HG03097 (cell line): ENCODE data around the gene GNPTAB.
"Not testable (repeated sequence)": the region's sequence is repeated elsewhere in the genome, so short reads cannot be mapped to it uniquely, and the experiment has no call there.

Experiments used
- ATAC-seq: cut with Tn5 transposase; IDR thresholded peaks from one replicate; pipeline ENCODE4 v1.9.1; 2021; ENCODE audit not compliant: unreplicated experiment, low FRiP score

GNPTAB gene

DNA sequence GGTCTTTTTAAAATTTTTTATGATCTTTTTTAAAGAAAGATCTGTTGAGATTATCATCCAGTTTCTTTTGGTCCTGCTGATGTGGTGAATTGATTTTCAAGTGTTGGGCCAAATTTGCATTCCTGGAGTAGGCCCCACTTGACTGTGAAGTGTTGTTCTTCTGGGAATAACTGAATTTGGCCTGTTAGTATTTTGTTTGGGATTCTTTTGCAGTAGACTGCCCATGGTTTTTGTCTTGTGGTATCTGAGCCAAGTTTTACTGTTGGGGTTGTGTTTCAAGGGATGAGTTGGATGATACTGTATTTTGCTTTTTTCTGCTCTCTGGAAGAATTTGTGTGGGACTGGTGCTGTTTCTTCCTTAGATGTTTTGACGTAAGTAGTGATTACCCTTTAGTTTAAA lies 87.5 kb downstream of the GNPTAB start:
- no peak for ATAC-seq

DNA sequence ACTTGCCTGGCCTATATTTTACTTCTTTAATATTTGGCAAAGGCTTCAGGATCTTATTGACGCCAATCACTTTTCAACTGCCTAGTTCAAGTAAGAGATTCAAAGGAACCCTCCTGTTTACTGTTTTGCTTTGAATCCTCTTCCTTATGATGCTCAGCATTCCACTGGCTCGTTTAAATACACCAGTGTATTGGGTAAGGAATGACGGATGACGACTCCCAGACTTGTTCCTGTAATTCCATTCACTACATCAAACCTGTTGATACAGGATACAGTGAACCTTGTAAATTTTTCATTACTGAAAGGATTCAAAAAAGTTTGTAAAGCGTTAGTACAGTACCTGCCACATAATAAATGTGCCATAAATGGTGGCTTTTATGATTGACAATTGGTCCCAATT lies 89.8 kb downstream of the GNPTAB start:
- ATAC-seq: no peak

DNA sequence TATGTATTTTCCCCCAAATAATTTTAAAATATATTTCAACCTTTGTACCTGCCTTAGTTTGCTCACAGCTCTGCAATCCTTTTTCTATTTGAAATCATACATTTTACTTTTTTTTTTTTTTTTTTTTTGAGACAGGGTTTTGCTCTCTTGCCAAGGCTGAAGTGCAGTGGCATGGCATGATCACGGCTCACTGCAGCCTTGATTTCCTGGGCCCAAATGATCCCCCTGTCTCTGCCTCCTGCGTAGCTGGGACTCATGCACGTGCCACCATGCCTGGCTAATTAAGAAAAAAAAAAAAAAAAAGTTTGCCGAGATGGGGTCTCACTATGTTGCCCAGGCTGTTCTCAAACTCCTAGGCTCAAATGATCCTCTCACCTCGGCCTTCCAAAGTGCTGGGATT lies 90.2 kb downstream of the GNPTAB start:
- ATAC-seq: no peak

DNA sequence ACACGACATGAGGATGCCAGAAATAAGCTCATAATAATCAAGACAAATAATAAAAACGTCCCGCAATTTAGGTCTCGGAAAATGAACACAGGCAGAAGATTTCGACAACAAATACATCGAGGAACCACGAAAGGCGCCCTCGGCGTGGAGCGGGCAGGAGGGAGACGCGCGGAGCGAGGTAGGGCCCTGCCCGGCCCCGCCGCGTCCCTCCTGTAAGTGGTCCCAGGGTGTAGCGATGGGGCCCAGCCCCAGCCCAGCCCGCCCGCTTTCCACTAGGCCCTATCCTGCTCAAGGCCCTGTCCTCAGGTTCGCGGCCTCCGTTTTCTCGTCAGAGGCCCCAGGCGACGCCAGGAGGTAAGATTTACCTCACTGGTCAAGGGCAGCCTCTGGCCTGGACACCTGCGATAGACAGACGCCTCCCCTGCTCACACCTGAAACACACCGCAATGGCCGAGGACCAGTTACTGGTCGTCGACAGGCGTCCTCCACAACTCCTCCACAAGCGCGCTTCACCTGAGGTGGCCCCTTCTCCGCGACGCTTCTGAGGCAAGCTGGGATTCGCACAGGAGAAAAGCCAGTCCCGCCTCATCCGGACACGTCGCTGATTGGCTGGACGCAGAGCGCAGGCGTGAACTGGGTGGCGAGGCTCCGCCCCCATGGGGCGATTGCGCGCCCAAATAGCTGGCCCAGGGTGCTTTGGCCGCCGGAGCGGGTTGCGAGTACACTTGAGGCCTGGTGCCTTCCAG lies 91.7 kb downstream of the GNPTAB start, which contains the start of gene SYCP3:
TSS of gene SYCP3 (minus strand) at position 543 of the 746 bp plus-strand sequence. CDS start 1,527 bp downstream, outside the sequence.
- no peak for ATAC-seq

DNA sequence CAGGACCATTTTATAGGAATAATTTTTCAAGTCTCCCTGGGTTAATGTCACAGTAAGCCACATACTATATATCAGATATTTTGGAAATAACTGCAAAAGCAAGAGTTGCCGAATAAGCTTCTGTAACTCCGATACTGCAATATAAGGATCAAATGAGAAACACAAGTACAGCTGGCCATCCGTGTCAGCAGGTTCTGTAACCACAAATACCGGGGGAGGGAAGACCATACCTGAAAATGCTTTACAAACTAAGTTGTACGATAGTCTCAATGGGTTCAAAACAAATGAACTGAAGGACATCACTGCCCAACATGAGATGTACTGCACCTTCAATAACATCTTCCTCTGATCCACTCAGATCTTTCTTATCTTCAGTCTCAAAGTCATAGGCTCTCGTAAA lies 93.3 kb downstream of the GNPTAB start:
- ATAC-seq: no peak

DNA sequence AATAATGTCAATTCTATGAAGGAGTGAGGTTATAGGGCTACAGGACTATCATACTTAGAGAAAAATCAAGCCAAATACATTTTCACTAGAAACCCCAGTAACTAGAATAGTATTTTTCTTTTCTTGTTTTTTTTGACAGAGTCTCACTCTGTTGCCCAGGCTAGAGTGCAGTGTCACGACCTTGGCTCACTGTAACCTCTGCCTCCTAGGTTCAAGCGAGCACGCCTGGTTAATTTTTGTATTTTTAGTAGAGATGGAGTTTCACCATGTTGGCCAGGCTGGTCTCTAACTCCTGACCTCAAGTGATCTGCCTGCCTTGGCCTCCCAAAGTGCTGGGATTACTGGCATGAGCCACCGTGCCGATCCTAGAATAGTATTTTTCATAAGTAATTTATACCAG lies 96.3 kb downstream of the GNPTAB start:
- ATAC-seq: not testable (repeated sequence)

DNA sequence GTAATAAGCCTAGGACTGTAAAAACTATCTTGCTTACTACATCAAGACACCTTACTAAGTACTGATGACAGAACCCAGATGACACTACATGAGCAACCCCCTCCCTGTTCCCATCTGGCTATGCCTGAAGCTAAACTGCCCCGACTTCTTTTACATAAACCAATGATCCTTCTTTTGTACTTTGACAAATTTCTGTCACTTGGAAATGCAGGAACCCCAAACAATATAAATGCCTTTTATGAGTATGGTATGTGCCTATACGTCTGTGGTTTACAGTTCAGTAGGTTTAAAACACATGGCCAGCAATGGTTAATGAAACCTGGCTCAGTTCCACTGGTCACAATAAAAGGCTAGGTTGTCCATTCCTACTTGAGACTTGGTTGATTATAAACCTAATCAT lies 97.6 kb downstream of the GNPTAB start:
- no peak for ATAC-seq

DNA sequence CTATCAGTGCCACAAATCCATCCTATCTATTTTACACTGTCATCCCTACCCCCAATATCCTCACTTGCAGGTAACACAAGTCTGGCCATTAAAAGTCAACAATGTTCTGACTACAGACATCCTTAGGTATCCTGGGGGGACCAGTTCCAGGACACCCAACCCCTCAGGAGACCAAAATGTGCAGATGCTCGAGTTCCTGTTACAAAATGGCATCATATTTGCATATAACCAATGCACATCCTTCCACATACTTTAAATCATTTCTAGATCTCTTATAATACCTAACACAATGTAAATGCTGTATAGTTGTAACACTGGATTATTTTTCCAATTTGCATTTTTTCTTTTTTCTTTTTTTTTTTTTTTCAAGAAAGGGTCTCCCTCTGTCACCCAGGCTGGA lies 98.4 kb downstream of the GNPTAB start:
- no peak for ATAC-seq

DNA sequence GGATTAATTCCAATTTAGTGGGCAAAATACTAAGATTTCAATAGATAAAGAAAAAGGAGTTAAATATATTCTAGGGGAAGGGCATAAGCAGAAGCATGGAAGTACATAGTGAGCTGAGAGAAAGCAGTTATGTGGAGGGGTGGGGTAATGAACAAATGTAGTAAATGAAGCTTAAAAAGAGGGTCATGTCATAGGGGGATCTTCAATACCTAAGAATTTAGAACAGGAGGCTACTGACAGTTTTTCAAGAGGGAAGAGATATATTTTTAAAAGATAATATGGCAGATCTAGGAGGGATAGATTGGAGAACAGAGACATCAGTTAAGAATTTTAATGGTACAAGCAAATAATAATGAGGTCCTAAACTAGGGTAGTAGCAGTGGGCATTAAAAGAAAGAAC lies 100.9 kb downstream of the GNPTAB start:
- no peak for ATAC-seq

DNA sequence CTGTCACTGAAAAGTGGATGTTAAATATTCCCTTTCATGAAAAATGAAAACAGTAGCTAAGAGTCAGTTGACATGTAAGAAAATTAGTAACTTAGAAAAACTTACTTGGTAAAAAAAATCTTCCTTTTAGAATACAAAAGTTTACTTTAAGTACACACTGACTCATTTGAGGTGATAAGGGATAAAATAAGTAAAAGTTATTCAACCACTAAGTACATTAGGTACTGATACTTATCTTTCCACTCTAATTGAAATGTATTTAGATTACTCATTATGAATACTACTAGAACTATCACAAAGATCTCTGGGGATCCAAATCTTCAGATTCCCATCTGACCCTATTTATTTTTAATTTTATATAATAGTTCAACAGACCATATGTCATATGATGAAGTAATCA lies 103.7 kb downstream of the GNPTAB start:
- ATAC-seq: no peak

DNA sequence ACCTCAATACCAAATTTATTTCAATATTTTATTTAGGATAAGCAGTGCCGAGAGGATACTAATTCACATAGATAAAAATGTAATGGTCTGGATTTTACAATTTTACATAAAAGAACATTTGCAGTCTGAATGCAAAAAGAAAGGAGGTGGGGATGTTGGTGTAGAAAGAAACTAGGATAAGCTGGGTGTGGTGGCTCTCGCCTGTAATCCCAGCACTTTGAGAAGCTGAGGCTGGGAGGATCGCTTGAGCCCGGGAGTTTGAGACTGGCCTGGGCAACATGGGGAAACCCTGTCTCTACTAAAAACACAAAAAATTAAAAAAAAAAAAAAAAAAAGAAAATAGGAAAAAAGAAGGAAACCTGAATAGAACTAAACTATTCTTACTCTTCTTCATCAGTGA lies 108.4 kb downstream of the GNPTAB start:
- no peak for ATAC-seq

DNA sequence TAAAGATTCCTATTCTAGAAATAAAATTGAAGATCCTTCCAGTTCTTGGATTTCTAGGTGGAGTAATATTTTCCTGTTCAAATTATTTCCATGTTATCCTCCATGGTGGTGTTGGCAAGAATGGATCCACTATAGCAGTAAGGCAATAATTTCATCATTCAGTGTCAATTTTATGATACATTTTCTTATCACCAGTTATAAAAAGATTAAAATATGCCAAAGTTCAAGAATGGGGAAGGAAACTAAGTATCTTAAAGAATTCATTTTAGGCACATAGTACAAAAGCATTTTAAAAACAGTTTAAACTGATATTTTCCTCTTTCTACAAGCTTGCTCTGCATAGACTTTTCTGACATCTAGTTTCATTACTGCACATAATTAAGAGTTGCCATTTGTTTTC lies 110.6 kb downstream of the GNPTAB start:
- ATAC-seq: no peak

DNA sequence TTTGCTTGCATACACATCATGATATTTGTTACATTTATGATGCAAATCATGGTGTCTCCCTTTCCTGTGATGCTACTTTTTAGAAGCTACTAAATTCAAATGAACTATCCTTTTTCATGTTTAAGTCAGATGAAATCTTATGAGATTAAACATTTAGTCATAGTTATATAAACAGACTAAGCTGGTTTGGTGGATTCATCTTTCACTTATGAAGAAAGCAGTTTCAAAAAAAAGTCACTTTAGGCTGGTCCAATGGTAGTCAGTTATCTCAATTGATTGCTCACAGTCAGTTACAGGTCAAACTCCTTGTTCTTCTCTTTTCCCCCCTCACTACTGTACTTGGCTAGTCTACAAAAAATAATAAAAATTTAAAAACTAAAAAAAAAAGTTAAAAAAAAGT lies 111.2 kb downstream of the GNPTAB start:
- no peak for ATAC-seq

DNA sequence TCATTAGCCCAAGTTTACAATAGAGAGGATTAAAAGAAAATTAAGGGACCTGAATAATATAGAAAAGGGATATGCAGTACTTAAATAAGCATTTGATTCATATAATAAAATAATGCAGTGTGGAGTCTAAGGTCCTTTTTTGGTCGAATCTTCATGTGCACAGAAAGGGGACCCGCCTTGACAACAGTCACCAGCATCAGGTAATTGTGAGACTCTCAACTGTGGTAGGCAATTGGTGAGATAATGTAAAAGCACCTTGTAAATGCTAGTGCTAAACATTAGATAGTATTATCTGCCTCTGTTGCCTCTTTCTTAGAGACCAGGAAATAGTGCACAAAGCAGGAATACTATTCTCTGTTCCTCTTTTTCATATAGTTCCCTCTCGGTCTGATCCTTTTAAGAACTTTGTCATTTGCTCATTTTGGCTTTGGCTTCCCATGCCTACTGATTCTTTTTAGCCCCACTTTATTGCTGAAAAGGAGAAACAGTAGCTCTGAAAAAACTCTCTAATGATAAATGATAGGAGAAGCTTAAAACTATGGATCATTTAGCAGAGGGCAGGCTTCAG lies 115.8 kb downstream of the GNPTAB start:
- no peak for ATAC-seq

DNA sequence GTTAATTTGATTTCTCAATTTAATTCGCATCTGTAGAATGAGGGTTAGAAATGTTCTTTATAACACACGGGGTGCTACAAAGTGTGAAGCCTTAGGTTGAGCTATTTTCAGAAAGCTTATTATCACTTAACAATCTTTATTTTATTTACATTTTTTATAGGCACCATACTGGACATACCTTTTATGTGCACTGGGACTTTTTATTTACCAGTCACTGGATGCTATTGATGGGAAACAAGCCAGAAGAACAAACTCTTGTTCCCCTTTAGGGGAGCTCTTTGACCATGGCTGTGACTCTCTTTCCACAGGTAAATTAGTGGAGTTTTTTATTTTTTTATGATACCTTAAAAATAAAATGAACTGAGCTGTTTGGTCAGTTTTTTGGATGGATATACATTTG lies 116.8 kb downstream of the GNPTAB start:
- ATAC-seq: no peak

DNA sequence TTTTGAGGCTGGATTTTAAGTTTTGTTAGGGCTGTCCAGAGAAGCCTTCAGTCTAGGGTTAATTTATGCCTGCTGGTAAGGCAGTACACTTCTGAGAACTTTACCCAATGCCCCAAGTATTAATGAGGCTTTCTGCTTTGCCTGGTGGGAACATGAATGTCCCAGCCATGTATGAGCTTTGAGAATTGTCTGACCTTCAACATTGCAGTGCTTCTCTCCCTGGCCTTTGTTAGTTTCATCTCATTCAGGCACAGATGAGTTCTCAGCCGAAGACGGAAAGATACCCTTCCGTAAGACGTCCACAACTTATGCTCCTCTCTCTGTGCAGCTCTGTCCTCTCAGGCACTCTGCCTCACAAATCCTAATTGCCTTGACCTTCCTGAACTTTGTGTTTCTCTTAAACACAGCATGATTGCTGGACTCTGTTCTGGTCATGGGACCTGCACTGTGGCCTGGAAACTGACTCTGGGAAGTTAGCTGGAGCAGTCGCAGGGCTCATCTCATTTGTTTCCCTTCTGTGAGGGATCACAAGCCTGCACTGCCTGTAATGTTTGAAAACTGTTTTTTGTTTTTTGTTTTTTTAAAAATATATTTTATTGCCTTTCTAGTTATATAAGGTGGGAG lies 117.6 kb downstream of the GNPTAB start:
- no peak for ATAC-seq

DNA sequence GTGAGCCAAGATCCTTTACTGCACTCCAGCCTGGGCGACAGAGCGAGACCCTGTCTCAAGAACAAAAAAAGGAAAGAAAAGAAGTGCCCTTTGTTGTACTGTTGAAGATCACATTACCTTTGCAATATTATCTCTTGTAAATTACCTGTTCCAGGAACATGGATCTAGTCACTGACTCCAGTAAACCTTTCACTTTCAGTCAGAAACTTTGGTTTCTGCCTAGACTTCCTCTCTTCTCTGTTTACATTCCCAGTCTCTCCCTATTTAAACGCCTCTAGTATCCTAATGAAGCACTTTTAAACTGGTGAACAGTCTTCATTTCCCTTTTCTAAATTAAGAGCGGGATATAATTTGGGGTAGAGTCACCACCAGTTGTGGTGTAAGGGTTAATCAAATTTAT lies 120.5 kb downstream of the GNPTAB start:
- ATAC-seq: no peak

DNA sequence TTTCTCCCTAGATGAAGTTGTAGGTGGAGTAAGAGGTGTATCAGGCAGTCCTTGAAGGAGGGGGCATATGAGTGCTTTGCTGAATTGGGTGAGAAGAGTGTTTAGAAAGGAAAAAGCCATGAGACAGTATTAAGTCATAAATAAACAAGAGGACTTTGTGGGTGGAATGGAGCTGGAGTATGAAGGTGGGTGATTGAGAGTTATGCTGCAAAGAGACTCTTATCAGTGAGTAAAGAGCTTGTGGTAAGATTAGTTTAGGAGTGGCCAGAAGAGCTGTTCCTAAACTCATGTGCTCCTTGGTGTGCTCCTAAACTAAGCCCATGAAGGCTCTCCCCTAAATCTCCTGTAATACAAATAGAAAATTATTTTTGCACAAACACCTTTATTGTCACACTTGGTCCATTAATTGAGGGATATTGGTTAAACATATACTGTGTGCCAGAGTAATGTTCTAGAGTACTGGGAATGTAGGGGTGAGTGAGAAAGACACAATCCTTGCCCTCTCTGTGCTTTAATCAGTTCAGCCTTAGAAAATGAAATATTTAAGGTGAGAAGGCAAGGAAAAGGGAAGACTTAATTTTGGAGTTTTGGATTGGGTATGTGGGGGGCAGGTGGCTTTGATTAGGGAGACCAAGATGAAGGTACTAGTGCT lies 123.5 kb downstream of the GNPTAB start:
- no peak for ATAC-seq

DNA sequence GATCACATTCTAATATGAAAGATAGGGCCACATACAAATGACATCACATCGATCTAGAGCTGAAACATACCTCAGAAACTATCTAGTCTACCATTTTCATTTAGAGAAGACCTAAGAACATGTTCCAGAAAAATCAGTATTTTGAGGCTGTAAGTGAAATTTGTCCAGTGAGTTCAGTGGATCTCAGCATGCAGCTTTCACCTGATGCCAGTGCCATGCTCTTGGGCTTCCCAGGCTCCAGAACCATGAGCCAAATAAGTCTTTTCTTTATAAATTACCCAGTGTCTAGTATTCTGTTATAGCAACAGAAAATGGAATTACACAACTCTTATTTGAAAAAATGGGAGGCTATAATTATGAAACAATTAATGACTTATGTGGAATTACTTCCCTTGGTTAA lies 124.4 kb downstream of the GNPTAB start:
- ATAC-seq: no peak

DNA sequence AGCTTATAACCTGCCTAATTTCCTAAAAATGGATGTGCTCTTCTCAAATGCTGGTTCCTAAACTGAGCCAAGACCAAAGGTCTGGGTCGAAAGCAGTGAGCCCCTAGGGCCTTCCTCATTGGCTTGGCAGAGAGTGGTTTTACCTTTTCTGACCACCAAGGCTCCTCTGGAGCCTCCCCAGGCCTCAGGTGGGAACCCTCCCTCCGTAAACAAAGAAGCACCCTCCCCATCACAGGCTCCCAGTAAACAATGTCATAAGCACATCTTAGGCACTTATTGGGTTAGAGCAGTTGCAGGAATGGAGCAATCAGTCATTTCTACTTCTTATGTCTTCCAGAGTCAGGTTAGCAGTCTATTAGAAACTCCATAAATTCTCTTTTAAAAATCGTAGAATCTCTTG lies 127.3 kb downstream of the GNPTAB start:
- no peak for ATAC-seq

DNA sequence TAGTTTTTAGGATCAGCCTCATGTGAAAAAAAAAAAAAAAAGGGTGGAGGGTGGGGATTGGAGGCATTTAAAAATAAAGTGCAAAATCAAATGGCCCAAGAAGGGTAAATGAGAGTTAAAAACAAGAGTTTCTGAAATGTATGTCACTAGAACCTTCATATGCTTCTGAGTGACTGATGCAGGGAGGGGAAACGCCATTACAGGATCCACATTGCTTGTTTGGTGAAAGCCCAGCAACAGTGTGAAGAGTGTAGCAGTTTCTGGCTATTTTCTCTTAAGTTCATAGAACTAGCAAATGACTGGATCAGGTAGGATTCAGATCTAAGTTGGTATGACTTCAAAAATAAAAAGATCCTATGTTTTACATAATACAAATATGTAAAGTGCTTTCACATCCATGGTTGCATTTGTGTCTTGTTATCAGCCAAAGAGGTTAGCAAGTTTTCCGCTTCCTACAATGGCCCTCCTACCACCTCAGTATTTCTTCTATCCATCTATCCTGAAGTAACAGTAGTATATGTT lies 130.4 kb downstream of the GNPTAB start:
- no peak for ATAC-seq
